ENCODE results near the gene BRD1. TPM values are rescaled to one million over a fixed set of nuclear protein-coding genes. Genes with fewer than 3 reads are reported as not detected.
A peak's percentile ranks its signal among the peaks of the same experiment; 100 is the strongest.

BRD1 gene
- total RNA-seq, 1 donor from 2014 or later: 64.1 TPM

- DNase-seq (ENCODE audit: low spot score in 2 of 2, unreplicated experiment in 2 of 2): no peak
- TF ChIP-seq CTCF (IDR thresholded peaks at IDR 0.05; ENCODE audit: unreplicated experiment): no peak
- Mint-ChIP-seq H3K9me3 (peaks cover 12% of the 10 kb centered on the region), H3K27me3 (ENCODE audit: low read depth) (no peaks in the 10 kb centered on the region), H3K4me1 (peaks cover 3% of the 10 kb centered on the region), H3K4me3 (no peak overlapping the region), H3K36me3 (peaks cover 5% of the 10 kb centered on the region), H3K27ac (no peak overlapping the region)
These were observed 59.4 kb downstream of the BRD1 start for GRCh38 chr22:49768077-49768910.

DNA sequence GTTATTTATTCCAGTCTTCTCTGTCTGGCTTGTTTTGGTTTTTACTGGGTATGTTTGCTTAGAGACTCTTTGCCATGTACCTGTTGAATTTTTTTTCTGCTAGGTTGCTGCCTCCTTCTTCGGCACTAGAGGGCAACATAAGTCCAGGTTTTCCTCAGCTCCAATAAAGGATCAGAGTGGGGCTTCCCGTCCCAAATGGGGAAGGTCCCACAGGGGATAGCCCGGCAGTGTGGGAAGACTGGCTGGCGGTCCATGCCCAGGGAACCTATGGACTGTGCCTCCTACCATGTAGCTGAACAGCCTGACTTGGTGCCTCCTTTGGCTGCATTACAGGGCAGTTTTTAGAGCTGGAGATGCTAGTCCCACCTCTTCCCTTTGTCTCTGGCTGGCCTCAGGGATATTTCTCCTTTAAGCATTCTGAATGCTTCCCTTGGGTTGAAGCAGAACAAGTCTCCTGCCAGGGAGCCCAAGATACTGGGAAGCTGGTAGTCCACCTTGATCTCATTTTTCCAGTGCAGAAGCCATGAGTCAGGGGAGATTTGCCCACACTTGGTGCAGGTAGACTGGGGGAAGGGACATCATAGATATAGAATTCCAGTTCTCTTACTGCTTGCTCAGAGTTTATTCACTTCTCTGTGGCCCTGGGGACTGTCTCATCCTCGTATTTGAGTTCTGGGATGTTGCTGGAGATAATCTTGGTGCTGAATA, 60.2 kb downstream of the BRD1 start:
- no peak overlapping the region for H3K27ac Mint-ChIP-seq
- no peak for DNase-seq (ENCODE audit: low spot score in 2 of 2, unreplicated experiment in 2 of 2)
- H3K36me3 Mint-ChIP-seq: peaks cover 5% of the 10 kb centered on the region
- H3K4me1 Mint-ChIP-seq: peaks cover 3% of the 10 kb centered on the region
- no peak overlapping the region for H3K4me3 Mint-ChIP-seq
- H3K27me3 Mint-ChIP-seq (ENCODE audit: low read depth): no peaks in the 10 kb centered on the region
- TF ChIP-seq CTCF (IDR thresholded peaks at IDR 0.05; ENCODE audit: unreplicated experiment): peak; percentile 24
- H3K9me3 Mint-ChIP-seq: peaks cover 12% of the 10 kb centered on the region

DNA sequence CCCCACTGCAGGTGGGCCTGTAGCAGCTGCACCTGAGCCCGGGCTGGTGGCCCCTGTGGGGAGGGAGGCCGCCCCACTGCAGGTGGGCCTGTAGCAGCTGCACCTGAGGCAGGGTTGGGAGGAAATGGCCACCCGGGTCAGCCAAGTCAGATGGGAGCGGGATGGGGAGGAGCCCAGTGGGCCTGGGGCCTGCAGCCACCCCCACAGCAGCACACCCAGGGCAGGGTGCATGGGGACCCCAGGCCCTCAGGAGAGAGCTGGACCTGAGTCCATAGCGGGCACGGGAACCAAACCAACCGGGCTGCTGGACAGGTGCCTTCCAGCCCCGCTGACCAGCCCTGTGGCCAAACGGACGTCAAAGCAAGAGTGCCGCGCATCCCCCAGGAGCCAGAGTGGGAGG, 61.7 kb downstream of the BRD1 start:
- no peak for DNase-seq (ENCODE audit: low spot score in 2 of 2, unreplicated experiment in 2 of 2)
- Mint-ChIP-seq H3K36me3 (peaks cover 5% of the 10 kb centered on the region), H3K9me3 (peaks cover 12% of the 10 kb centered on the region), H3K4me1 (peaks cover 3% of the 10 kb centered on the region), H3K4me3 (no peak overlapping the region), H3K27me3 (ENCODE audit: low read depth) (no peaks in the 10 kb centered on the region), H3K27ac (no peak overlapping the region)
- no peak for TF ChIP-seq CTCF (IDR thresholded peaks at IDR 0.05; ENCODE audit: unreplicated experiment)

DNA sequence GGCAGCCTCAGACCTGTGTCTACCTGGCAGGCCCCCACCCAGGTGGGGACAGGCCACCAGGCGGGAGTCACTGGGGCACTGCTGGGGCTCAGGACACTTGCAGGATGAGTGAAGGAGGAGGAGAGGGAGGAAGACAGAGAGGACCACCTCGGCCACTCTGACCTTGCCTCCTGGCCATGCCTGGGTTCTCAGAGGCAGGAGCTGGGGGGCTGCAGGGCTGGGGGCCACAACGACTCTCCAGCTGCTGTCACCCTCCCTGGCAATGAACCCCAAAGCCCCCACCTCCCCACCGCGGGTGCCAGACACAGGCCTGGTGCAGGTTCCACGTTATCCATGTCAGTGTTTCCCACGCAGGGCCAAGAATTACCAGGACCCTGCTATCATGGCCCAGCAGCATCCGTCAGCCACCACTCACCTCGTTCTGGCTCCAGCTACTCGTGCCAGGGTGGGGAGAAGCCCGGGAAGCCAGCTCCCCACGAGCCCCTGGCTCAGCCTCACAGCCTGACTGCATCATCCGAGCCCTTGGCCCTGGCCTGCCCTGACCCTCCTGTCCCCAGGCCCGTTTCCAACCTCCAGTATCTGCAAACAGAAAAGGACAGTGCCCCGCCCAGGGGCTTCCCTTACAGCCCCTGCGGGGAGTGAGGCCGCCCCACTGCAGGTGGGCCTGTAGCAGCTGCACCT, 62.4 kb downstream of the BRD1 start:
- peaks cover 5% of the 10 kb centered on the region for H3K36me3 Mint-ChIP-seq
- peaks cover 12% of the 10 kb centered on the region for H3K9me3 Mint-ChIP-seq
- TF ChIP-seq CTCF (IDR thresholded peaks at IDR 0.05; ENCODE audit: unreplicated experiment): no peak
- no peak overlapping the region for H3K4me3 Mint-ChIP-seq
- H3K27me3 Mint-ChIP-seq (ENCODE audit: low read depth): no peaks in the 10 kb centered on the region
- no peak overlapping the region for H3K27ac Mint-ChIP-seq
- peak in 1 of 2 experiments; percentile 36 for DNase-seq (ENCODE audit: low spot score in 2 of 2, unreplicated experiment in 2 of 2)
- H3K4me1 Mint-ChIP-seq: peaks cover 8% of the 10 kb centered on the region

- Mint-ChIP-seq H3K27ac (no peak overlapping the region), H3K27me3 (ENCODE audit: low read depth) (no peaks in the 10 kb centered on the region), H3K9me3 (peaks cover 12% of the 10 kb centered on the region), H3K36me3 (peaks cover 5% of the 10 kb centered on the region), H3K4me1 (peaks cover 12% of the 10 kb centered on the region), H3K4me3 (no peak overlapping the region)
- TF ChIP-seq CTCF (IDR thresholded peaks at IDR 0.05; ENCODE audit: unreplicated experiment): no peak
- peak in 1 of 2 experiments; percentile 18 for DNase-seq (ENCODE audit: low spot score in 2 of 2, unreplicated experiment in 2 of 2)
These were observed 63.5 kb downstream of the BRD1 start for GRCh38 chr22:49764127-49764581.
